GM23338 (cell line): ENCODE measurements around the gene UVRAG.

Experiments
- CREB1 ChIP-seq: fragments of 250-450 bp; sonication (Bioruptor Pico); IDR thresholded peaks from 2 replicates; pipeline ENCODE4 v1.5.0; 2020; ENCODE audit warnings: low read depth, mild to moderate bottlenecking, moderate library complexity
- CTCF ChIP-seq, 2 experiments: fragments of 200-600 bp in 1 of 2; sonication (generic) in 1 of 2; conservative IDR thresholded peaks; 2 replicates each; pipeline versions ENCODE4 v1.5.1 to v1.6.1; 2016 to 2017; ENCODE audit warnings: antibody characterized with exemption in 2 of 2, low read depth in 2 of 2, mild to moderate bottlenecking in 2 of 2, moderate library complexity in 1 of 2
- ETS1 ChIP-seq: IDR thresholded peaks from 2 replicates; pipeline ENCODE4 v1.6.1; 2016; ENCODE audit warnings: antibody characterized with exemption
- EZH2 ChIP-seq: fragments of 200-600 bp; sonication (generic); IDR thresholded peaks from one replicate; pipeline ENCODE4 v1.8.0; 2017; ENCODE audit warnings: antibody characterized with exemption, mild to moderate bottlenecking, low read depth; ENCODE audit not compliant: unreplicated experiment
- EZH2phosphoT487 ChIP-seq: fragments of 200-600 bp; sonication (generic); IDR thresholded peaks from one replicate; pipeline ENCODE4 v1.8.1; 2018; ENCODE audit warnings: antibody characterized with exemption; ENCODE audit not compliant: unreplicated experiment
- JUNB ChIP-seq: IDR thresholded peaks from one replicate; pipeline ENCODE4 v1.6.1; 2016; ENCODE audit warnings: antibody characterized with exemption; ENCODE audit not compliant: unreplicated experiment
- NANOG ChIP-seq: IDR thresholded peaks from 2 replicates; pipeline ENCODE4 v1.6.1; 2016; ENCODE audit warnings: antibody characterized with exemption, borderline replicate concordance
- POLR2AphosphoS5 ChIP-seq: IDR thresholded peaks from 2 replicates; pipeline ENCODE4 v1.6.1; 2016; ENCODE audit warnings: antibody characterized with exemption, low read depth
- REST ChIP-seq: IDR thresholded peaks from one replicate; pipeline ENCODE4 v1.6.1; 2018; ENCODE audit warnings: antibody characterized with exemption; ENCODE audit not compliant: unreplicated experiment
- STAT1 ChIP-seq: IDR thresholded peaks from one replicate; pipeline ENCODE4 v1.6.1; 2016; ENCODE audit warnings: antibody characterized with exemption; ENCODE audit not compliant: unreplicated experiment
- ZNF114 ChIP-seq: fragments of 250-450 bp; sonication (Bioruptor Pico); IDR thresholded peaks from 2 replicates; pipeline ENCODE4 v1.5.0; 2020; ENCODE audit warnings: mild to moderate bottlenecking, moderate library complexity
- ZNF331 ChIP-seq: fragments of 250-450 bp; sonication (Bioruptor Pico); IDR thresholded peaks from 2 replicates; pipeline ENCODE4 v1.5.0; 2020; ENCODE audit warnings: low read depth, mild to moderate bottlenecking, moderate library complexity
- TF ChIP-seq, protein P1 (sequence below): fragments of 250-450 bp; sonication (Bioruptor Pico); IDR thresholded peaks from 2 replicates; pipeline ENCODE4 v1.5.0; 2020; ENCODE audit warnings: mild to moderate bottlenecking, moderate library complexity

DNA sequence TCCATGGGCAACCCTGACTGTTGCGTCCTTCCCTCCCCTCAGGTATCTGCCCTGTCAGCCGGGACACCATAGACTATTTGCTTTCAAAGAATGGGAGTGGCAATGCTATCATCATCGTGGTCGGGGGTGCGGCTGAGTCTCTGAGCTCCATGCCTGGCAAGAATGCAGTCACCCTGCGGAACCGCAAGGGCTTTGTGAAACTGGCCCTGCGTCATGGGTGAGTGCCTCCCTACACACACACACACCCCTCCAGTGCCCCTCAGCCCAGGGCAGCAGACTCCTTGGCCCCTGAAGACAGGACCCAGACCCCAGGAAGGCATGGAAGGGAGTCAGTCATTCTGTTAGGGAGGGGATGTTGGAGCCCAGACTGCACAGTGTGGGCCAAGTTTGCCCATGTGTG lies 17.9 kb upstream of the UVRAG start:
- TF ChIP-seq CTCF (conservative IDR thresholded peaks at IDR 0.05; ENCODE audit: low read depth in 2 of 2) (no peak), POLR2AphosphoS5 (no peak), EZH2phosphoT487 (no peak), CREB1 (CRISPR knock-in tag) (no peak), JUNB (no peak), EZH2 (no peak), ETS1 (no peak), REST (no peak), NANOG (no peak), STAT1 (no peak), ZNF114 (CRISPR knock-in tag) (no peak), ZNF331 (no peak)
- TF ChIP-seq, protein P1, sequence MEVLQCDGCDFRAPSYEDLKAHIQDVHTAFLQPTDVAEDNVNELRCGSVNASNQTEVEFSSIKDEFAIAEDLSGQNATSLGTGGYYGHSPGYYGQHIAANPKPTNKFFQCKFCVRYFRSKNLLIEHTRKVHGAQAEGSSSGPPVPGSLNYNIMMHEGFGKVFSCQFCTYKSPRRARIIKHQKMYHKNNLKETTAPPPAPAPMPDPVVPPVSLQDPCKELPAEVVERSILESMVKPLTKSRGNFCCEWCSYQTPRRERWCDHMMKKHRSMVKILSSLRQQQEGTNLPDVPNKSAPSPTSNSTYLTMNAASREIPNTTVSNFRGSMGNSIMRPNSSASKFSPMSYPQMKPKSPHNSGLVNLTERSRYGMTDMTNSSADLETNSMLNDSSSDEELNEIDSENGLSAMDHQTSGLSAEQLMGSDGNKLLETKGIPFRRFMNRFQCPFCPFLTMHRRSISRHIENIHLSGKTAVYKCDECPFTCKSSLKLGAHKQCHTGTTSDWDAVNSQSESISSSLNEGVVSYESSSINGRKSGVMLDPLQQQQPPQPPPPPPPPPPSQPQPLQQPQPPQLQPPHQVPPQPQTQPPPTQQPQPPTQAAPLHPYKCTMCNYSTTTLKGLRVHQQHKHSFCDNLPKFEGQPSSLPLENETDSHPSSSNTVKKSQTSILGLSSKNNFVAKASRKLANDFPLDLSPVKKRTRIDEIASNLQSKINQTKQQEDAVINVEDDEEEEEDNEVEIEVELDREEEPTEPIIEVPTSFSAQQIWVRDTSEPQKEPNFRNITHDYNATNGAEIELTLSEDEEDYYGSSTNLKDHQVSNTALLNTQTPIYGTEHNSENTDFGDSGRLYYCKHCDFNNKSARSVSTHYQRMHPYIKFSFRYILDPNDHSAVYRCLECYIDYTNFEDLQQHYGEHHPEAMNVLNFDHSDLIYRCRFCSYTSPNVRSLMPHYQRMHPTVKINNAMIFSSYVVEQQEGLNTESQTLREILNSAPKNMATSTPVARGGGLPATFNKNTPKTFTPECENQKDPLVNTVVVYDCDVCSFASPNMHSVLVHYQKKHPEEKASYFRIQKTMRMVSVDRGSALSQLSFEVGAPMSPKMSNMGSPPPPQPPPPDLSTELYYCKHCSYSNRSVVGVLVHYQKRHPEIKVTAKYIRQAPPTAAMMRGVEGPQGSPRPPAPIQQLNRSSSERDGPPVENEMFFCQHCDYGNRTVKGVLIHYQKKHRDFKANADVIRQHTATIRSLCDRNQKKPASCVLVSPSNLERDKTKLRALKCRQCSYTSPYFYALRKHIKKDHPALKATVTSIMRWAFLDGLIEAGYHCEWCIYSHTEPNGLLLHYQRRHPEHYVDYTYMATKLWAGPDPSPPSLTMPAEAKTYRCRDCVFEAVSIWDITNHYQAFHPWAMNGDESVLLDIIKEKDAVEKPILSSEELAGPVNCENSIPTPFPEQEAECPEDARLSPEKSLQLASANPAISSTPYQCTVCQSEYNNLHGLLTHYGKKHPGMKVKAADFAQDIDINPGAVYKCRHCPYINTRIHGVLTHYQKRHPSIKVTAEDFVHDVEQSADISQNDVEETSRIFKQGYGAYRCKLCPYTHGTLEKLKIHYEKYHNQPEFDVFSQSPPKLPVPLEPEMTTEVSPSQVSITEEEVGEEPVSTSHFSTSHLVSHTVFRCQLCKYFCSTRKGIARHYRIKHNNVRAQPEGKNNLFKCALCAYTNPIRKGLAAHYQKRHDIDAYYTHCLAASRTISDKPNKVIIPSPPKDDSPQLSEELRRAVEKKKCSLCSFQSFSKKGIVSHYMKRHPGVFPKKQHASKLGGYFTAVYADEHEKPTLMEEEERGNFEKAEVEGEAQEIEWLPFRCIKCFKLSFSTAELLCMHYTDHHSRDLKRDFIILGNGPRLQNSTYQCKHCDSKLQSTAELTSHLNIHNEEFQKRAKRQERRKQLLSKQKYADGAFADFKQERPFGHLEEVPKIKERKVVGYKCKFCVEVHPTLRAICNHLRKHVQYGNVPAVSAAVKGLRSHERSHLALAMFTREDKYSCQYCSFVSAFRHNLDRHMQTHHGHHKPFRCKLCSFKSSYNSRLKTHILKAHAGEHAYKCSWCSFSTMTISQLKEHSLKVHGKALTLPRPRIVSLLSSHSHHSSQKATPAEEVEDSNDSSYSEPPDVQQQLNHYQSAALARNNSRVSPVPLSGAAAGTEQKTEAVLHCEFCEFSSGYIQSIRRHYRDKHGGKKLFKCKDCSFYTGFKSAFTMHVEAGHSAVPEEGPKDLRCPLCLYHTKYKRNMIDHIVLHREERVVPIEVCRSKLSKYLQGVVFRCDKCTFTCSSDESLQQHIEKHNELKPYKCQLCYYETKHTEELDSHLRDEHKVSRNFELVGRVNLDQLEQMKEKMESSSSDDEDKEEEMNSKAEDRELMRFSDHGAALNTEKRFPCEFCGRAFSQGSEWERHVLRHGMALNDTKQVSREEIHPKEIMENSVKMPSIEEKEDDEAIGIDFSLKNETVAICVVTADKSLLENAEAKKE = no peak
